H1 (cell line): ENCODE data around the gene GTSE1. TPM values are rescaled to one million over a fixed set of nuclear protein-coding genes. Genes with fewer than 3 reads are reported as not detected.

Experiments used
- CTCF ChIA-PET: fragments of 300-600 bp; sonication (Branson Sonifier 250); formaldehyde crosslinking; loops from one replicate; lab custom pipeline; 2021; ENCODE audit not compliant: partially characterized antibody; lab: Charles Lee
- POLR2A ChIA-PET: fragments of 300-600 bp; sonication (Branson Sonifier 250); formaldehyde crosslinking; loops from one replicate; lab custom pipeline; 2021; ENCODE audit warnings: inconsistent platforms; ENCODE audit not compliant: partially characterized antibody; lab: Charles Lee
- DNase-seq, 2 experiments: peaks; one replicate each; pipeline versions ENCODE4 v3.0.0 to v3.0.0-alpha.2; 2010 to 2022; ENCODE audit warnings: low spot score in 2 of 2, low read depth in 1 of 2, mixed read lengths in 1 of 2
- FAIRE-seq: peaks from 2 replicates; lab custom pipeline; 2011; peaks lifted over from hg19 to GRCh38; lab: Jason Lieb, UNC
- H2AFZ ChIP-seq: 2 replicates; pipeline ENCODE4 v1.8.1; 2012; ENCODE audit warnings: low read length, inconsistent platforms
- H2AK5ac ChIP-seq: 2 replicates; pipeline ENCODE4 v1.6.1; 2013; ENCODE audit warnings: low read depth, low read length
- H2BK120ac ChIP-seq: replicated peaks from 2 replicates; pipeline ENCODE3; 2013; ENCODE audit warnings: low read depth, low read length, inconsistent platforms
- H2BK12ac ChIP-seq: 2 replicates; pipeline ENCODE4 v1.6.1; 2013; ENCODE audit warnings: low read depth, low read length
- H2BK15ac ChIP-seq: 2 replicates; pipeline ENCODE4 v1.6.1; 2013; ENCODE audit warnings: low read length
- H2BK20ac ChIP-seq: 2 replicates; pipeline ENCODE4 v1.6.1; 2013; ENCODE audit warnings: low read length
- H2BK5ac ChIP-seq: 2 replicates; pipeline ENCODE4 v1.6.1; 2013; ENCODE audit warnings: low read depth, low read length
- H3K14ac ChIP-seq: 2 replicates; pipeline ENCODE4 v1.6.1; 2013; ENCODE audit warnings: inconsistent platforms; ENCODE audit not compliant: insufficient read length
- H3K18ac ChIP-seq: 2 replicates; pipeline ENCODE4 v1.6.1; 2013; ENCODE audit warnings: low read length; ENCODE audit errors: extremely low read depth
- H3K23ac ChIP-seq: 2 replicates; pipeline ENCODE4 v1.6.1; 2013; ENCODE audit warnings: inconsistent platforms; ENCODE audit not compliant: insufficient read length
- H3K23me2 ChIP-seq: 2 replicates; pipeline ENCODE4 v1.6.1; 2013; ENCODE audit warnings: low read depth, low read length
- H3K27ac ChIP-seq: 2 replicates; pipeline ENCODE4 v1.6.1; 2011; ENCODE audit warnings: low read depth, low read length, inconsistent platforms
- H3K27me3 ChIP-seq, 4 experiments: replicated peaks in 1 of 4; 1 replicate in 1 of 4; 2 replicates in 3 of 4; pipeline versions ENCODE4 v1.6.1 to v1.8.1; 2011 to 2013; ENCODE audit warnings: low read length in 3 of 4, mild to moderate bottlenecking in 3 of 4, inconsistent platforms in 2 of 4, mixed read lengths in 2 of 4, moderate library complexity in 1 of 4; ENCODE audit not compliant: control insufficient read depth in 3 of 4, insufficient read depth in 3 of 4; ENCODE audit errors: extremely low read depth in 1 of 4
- H3K36me3 ChIP-seq, 4 experiments: 2 replicates each; pipeline versions ENCODE4 v1.6.1 to v1.8.1; 2011 to 2013; ENCODE audit warnings: mild to moderate bottlenecking in 4 of 4, low read length in 3 of 4, moderate library complexity in 2 of 4, control low read depth in 1 of 4, inconsistent platforms in 1 of 4; ENCODE audit not compliant: insufficient read depth in 4 of 4, control insufficient read depth in 2 of 4
- H3K4ac ChIP-seq: replicated peaks from 2 replicates; pipeline ENCODE3; 2013; ENCODE audit warnings: low read length, low read depth, mixed read lengths, inconsistent platforms; ENCODE audit not compliant: insufficient read length
- H3K4me1 ChIP-seq, 4 experiments: replicated peaks in 1 of 4; 1 replicate in 1 of 4; 2 replicates in 3 of 4; pipeline versions ENCODE4 v1.6.1 to v1.8.1; 2011 to 2013; ENCODE audit warnings: low read length in 3 of 4, inconsistent platforms in 2 of 4, mixed read lengths in 1 of 4; ENCODE audit not compliant: insufficient read depth in 4 of 4, control insufficient read depth in 3 of 4
- H3K4me2 ChIP-seq, 2 experiments: 2 replicates each; pipeline versions ENCODE4 v1.6.1 to v1.8.1; 2011 to 2013; ENCODE audit warnings: low read depth in 2 of 2, low read length in 2 of 2, control low read depth in 1 of 2, inconsistent platforms in 1 of 2, mild to moderate bottlenecking in 1 of 2; ENCODE audit not compliant: insufficient read depth in 1 of 2
- H3K4me3 ChIP-seq, 4 experiments: fragments of 200-600, 300-600 bp in 1 of 4; sonication (generic), shearing (Covaris generic), sonication (Bioruptor Twin) in 1 of 4; 2 replicates each; pipeline versions ENCODE4 v1.5.1 to v1.8.1; 2011 to 2016; ENCODE audit warnings: low read length in 4 of 4, low read depth in 3 of 4, control low read depth in 2 of 4, inconsistent platforms in 2 of 4, mild to moderate bottlenecking in 2 of 4, mixed read lengths in 1 of 4, moderate library complexity in 1 of 4; ENCODE audit not compliant: insufficient read depth in 2 of 4; ENCODE audit errors: extremely low read depth in 1 of 4
- H3K56ac ChIP-seq: replicated peaks from 2 replicates; pipeline ENCODE3; 2013; ENCODE audit warnings: low read depth, mild to moderate bottlenecking, mixed read lengths, low read length, inconsistent platforms; ENCODE audit not compliant: insufficient read length
- H3K79me1 ChIP-seq: 2 replicates; pipeline ENCODE4 v1.6.1; 2013; ENCODE audit warnings: low read depth, low read length, control low read depth
- H3K79me2 ChIP-seq, 2 experiments: 2 replicates each; pipeline versions ENCODE4 v1.6.1 to v1.8.1; 2012 to 2013; ENCODE audit warnings: low read length in 2 of 2, mild to moderate bottlenecking in 2 of 2, inconsistent platforms in 1 of 2; ENCODE audit not compliant: insufficient read depth in 2 of 2, control insufficient read depth in 1 of 2
- H3K9ac ChIP-seq, 4 experiments: replicated peaks in 1 of 4; 1 replicate in 1 of 4; 2 replicates in 3 of 4; pipeline versions ENCODE4 v1.6.1 to v1.8.1; 2011 to 2013; ENCODE audit warnings: low read depth in 3 of 4, low read length in 3 of 4, control low read depth in 2 of 4, mild to moderate bottlenecking in 2 of 4, moderate library complexity in 2 of 4, inconsistent platforms in 1 of 4; ENCODE audit errors: extremely low read depth in 1 of 4
- H3K9me3 ChIP-seq, 2 experiments: 2 replicates each; pipeline versions ENCODE4 v1.6.1 to v1.8.1; 2012 to 2013; ENCODE audit warnings: mild to moderate bottlenecking in 2 of 2, moderate library complexity in 2 of 2, control low read depth in 1 of 2, inconsistent platforms in 1 of 2, low read depth in 1 of 2, low read length in 1 of 2, mixed read lengths in 1 of 2; ENCODE audit not compliant: insufficient read depth in 2 of 2
- H4K20me1 ChIP-seq, 2 experiments: replicated peaks in 1 of 2; 2 replicates each; pipeline versions ENCODE3 to v1.8.1; 2011 to 2013; ENCODE audit warnings: inconsistent platforms in 2 of 2, low read length in 2 of 2, mild to moderate bottlenecking in 1 of 2; ENCODE audit not compliant: insufficient read depth in 2 of 2, control insufficient read depth in 1 of 2
- H4K5ac ChIP-seq: 2 replicates; pipeline ENCODE4 v1.6.1; 2013; ENCODE audit warnings: low read length, low read depth, mixed read lengths, inconsistent platforms; ENCODE audit not compliant: insufficient read length
- H4K8ac ChIP-seq: 2 replicates; pipeline ENCODE4 v1.8.0; 2013; ENCODE audit warnings: mild to moderate bottlenecking, moderate library complexity, low read length, inconsistent platforms; ENCODE audit not compliant: insufficient read depth; ENCODE audit errors: extremely low read depth
- H4K91ac ChIP-seq: replicated peaks from 2 replicates; pipeline ENCODE3; 2013; ENCODE audit warnings: low read length, mixed read lengths, inconsistent platforms; ENCODE audit not compliant: insufficient read length
- KDM4A ChIP-seq: IDR thresholded peaks from one replicate; pipeline ENCODE4 v1.7.1; 2012; ENCODE audit warnings: low read depth, mild to moderate bottlenecking, moderate library complexity, low read length, inconsistent platforms; ENCODE audit not compliant: severe bottlenecking
- RBBP5 ChIP-seq: IDR thresholded peaks from 2 replicates; pipeline ENCODE4 v1.7.1; 2012; ENCODE audit warnings: low read depth, mild to moderate bottlenecking, inconsistent platforms, low read length, moderate library complexity, borderline replicate concordance
- SIN3A ChIP-seq, 2 experiments: IDR thresholded peaks in 1 of 2; conservative IDR thresholded peaks in 1 of 2; 2 replicates each; pipeline ENCODE4 v1.6.1; 2011 to 2012; ENCODE audit warnings: low read length in 2 of 2, improper control_type of control experiment in 1 of 2, low read depth in 1 of 2, mild to moderate bottlenecking in 1 of 2
- SIRT6 ChIP-seq: IDR thresholded peaks from one replicate; pipeline ENCODE4 v1.7.1; 2012; ENCODE audit warnings: low read length, inconsistent platforms
- SIX5 ChIP-seq: IDR thresholded peaks from 2 replicates; pipeline ENCODE4 v1.6.1; 2011; ENCODE audit warnings: mild to moderate bottlenecking, low read depth, low read length
- TEAD4 ChIP-seq: IDR thresholded peaks from 2 replicates; pipeline ENCODE4 v1.6.1; 2012; ENCODE audit warnings: low read depth, low read length, inconsistent platforms, mixed read lengths
- ZNF274 ChIP-seq: IDR thresholded peaks from 2 replicates; pipeline ENCODE4 v1.7.0; 2012; ENCODE audit warnings: low read length, borderline replicate concordance; ENCODE audit errors: extremely low read depth
- WGBS, 2 experiments: shearing (Covaris generic) in 1 of 2; methylation state at CpG; one replicate each; pipeline versions ENCODE4 v1.1.6 to v1.1.7; 2013 to 2015; ENCODE audit warnings: low lambda C conversion rate in 2 of 2, mixed read lengths in 2 of 2, inconsistent platforms in 1 of 2, low coverage in 1 of 2, missing lambda C conversion rate in 1 of 2; ENCODE audit not compliant: insufficient replicate concordance in 2 of 2, insufficient coverage in 1 of 2, insufficient read length in 1 of 2; ENCODE audit errors: extremely low coverage in 1 of 2, missing lambda C conversion rate in 1 of 2; 5-methylcytosine and 5-hydroxymethylcytosine counted together
- polyA plus RNA-seq, 7 experiments: library from polyadenylated mRNA; depleted of rRNA in 3 of 7; stranded (reverse) in 5 of 7; unstranded in 2 of 7; fragments of >200 nt in 5 of 7; fragments of 200-250 nt in 2 of 7; gene quantifications; 1 replicate in 5 of 7; 2 replicates in 1 of 7; 4 replicates in 1 of 7; pipeline versions ENCODE4 v1.2.1 to v1.2.3, GENCODE V29; 2011 to 2013; ENCODE audit warnings: missing spikeins in 2 of 7, mixed read lengths in 2 of 7
- total RNA-seq: library from RNA; stranded (reverse); fragmentation: NEBNext Ultra II Directional; extraction: Animal tissue kit (Norgen Biotek cat#: 25700); gene quantifications from 2 replicates; pipeline ENCODE4 v1.2.1, GENCODE V29; 2021
- TF ChIP-seq, protein P1 (sequence below): IDR thresholded peaks from 2 replicates; pipeline ENCODE4 v1.6.1; 2011; ENCODE audit warnings: low read depth, mild to moderate bottlenecking, low read length; ENCODE audit not compliant: insufficient read depth
- TF ChIP-seq, protein P2 (sequence below), 3 experiments: IDR thresholded peaks; 1 replicate in 2 of 3; 2 replicates in 1 of 3; pipeline versions ENCODE4 v1.5.1 to v1.6.1; 2011; ENCODE audit warnings: low read length in 3 of 3, mild to moderate bottlenecking in 3 of 3, inconsistent platforms in 2 of 3, low read depth in 1 of 3, moderate library complexity in 1 of 3; ENCODE audit not compliant: insufficient read depth in 1 of 3; ENCODE audit errors: control extremely low read depth in 1 of 3

GTSE1 gene
- total and polyA plus RNA-seq, 2 of the 8 experiments (the other 6 are each of a cell fraction or from before 2014, with no cell fraction given) = 17.5 to 38.6 TPM

DNA sequence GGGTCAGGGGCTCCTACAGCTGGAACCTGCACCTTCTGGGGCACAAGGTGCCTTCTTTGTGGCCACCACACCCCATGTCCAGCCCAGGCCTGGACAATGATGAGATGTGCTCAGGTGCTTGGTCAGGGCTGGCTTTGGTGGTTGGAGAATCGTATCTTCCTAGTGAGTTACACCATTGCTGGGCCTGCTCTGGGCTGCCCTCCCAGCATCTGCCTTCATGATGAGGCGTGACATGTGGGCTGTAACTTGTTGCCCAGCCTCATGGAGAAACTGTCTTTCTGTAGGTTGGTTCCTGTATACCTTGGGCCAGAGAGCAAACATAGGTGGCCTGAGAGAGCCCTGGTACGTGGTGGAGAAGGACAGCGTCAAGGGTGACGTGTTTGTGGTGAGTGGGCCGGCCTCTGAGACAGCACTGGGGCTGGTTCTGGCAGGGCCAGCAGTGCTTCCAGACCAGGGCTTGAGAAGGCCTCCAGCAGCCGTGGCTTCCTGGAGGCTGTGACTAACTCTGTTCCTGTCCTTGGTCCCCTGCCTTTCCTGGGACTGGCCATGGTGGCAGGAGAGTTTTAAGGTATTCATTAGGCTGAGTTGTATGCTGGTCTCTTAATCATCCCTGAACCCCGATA is 56.9 kb downstream of the GTSE1 start:
- Histone ChIP-seq H3K79me1 (0 out of 2 replicates have a peak, but pooled peaks cover 4% of the 10 kb centered on the region), H2BK120ac (no peak overlapping the region), H3K18ac (no peak overlapping the region), H3K9me3 (no peaks in the 10 kb centered on the region), H4K8ac (no peak overlapping the region; the same call in 1 of the 2 replicates), H3K4me1 (no peaks in the 10 kb centered on the region), H4K5ac (no peak overlapping the region), H4K91ac (no peak overlapping the region), H3K4me3 (no peak overlapping the region), H3K14ac (no peak overlapping the region), H3K36me3 (peaks cover 13 to 60% (median 47%) of the 10 kb centered on the region in 4 experiments; a peak in 7 of 8 replicates), H3K79me2 (no peaks in the 10 kb centered on the region), H3K23ac (no peak overlapping the region), H2BK5ac (no peak overlapping the region; the same call in 1 of the 2 replicates), H2AK5ac (no peak overlapping the region), H3K4ac (no peak overlapping the region), H3K27ac (no peak overlapping the region), H2BK12ac (no peak overlapping the region), H4K20me1 (peaks cover 13 to 29% of the 10 kb centered on the region in 2 experiments), H3K56ac (no peak overlapping the region), H3K4me2 (no peak overlapping the region), H2AFZ (no peak overlapping the region), H2BK20ac (no peak overlapping the region), H3K9ac (no peak overlapping the region), H3K27me3 (no peaks in the 10 kb centered on the region), H2BK15ac (no peak overlapping the region), H3K23me2 (no peaks in the 10 kb centered on the region)
- POLR2A ChIA-PET = interaction anchor here (1.1 to 2.3 kb wide), 3 partner anchors 10 to 108 kb away, joined by 3 to 9 read pairs (median 4); no protein-coding TSS in a partner anchor
- no peak for DNase-seq
- 91% methylated on average over 8 of the region's 8 CpGs; no CpG with 5 or more reads in 1 of the 2 experiments for WGBS, 2 experiments
- no peak for FAIRE-seq
- CTCF ChIA-PET = interaction anchor here (0.6 to 5.8 kb wide), 9 partner anchors 23 to 317 kb away, joined by 3 to 60 read pairs (median 3); partner anchors contain the start of gene CELSR1
- TF ChIP-seq RBBP5 (no peak), SIX5 (no peak), TEAD4 (no peak), ZNF274 (no peak), SIN3A (conservative IDR thresholded peaks at IDR 0.05 in 1 of 2, IDR thresholded peaks at IDR 0.05 in 1 of 2; ENCODE audit: low read depth in 1 of 2, low read length in 2 of 2) (no peak), SIRT6 (no peak), KDM4A (no peak)
- TF ChIP-seq, protein P1, sequence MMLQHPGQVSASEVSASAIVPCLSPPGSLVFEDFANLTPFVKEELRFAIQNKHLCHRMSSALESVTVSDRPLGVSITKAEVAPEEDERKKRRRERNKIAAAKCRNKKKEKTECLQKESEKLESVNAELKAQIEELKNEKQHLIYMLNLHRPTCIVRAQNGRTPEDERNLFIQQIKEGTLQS = no peak
- TF ChIP-seq, protein P2, sequence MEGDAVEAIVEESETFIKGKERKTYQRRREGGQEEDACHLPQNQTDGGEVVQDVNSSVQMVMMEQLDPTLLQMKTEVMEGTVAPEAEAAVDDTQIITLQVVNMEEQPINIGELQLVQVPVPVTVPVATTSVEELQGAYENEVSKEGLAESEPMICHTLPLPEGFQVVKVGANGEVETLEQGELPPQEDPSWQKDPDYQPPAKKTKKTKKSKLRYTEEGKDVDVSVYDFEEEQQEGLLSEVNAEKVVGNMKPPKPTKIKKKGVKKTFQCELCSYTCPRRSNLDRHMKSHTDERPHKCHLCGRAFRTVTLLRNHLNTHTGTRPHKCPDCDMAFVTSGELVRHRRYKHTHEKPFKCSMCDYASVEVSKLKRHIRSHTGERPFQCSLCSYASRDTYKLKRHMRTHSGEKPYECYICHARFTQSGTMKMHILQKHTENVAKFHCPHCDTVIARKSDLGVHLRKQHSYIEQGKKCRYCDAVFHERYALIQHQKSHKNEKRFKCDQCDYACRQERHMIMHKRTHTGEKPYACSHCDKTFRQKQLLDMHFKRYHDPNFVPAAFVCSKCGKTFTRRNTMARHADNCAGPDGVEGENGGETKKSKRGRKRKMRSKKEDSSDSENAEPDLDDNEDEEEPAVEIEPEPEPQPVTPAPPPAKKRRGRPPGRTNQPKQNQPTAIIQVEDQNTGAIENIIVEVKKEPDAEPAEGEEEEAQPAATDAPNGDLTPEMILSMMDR (IDR thresholded peaks at IDR 0.05; ENCODE audit: control extremely low read depth in 1 of 3, insufficient read depth in 1 of 3, low read depth in 1 of 3, low read length in 3 of 3) = no peak
